OCI-M1 (cell line): ENCODE results near the gene CBX1.
"Not testable (repeated sequence)": the region's sequence is repeated elsewhere in the genome, so short reads cannot be mapped to it uniquely, and the experiment has no call there.

ENCODE experiments used
- DNase-seq: peaks from one replicate; lab custom pipeline; 2025; lab: John Stamatoyannopoulos, UW

CBX1 gene

DNA sequence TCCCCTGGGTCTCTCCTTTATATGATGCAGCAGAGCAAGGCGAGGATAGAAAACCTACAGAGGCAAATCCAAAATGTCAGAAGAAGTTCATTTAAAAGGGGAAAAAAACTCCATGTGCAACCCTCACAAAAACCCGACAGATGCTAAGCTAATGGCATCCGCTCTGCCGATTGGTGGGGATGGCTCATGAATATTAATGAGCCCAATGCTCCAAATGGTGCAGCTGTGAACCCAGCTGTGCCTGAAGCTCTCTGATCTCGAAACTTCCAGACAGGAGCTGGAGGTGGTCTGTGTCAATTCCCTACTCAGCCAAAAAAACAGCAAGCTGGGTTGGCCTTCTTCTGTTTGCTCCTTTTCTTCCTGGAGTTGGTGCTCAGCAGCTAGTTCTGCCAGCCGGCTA, 21.8 kb upstream of the CBX1 start:
- no peak for DNase-seq

DNA sequence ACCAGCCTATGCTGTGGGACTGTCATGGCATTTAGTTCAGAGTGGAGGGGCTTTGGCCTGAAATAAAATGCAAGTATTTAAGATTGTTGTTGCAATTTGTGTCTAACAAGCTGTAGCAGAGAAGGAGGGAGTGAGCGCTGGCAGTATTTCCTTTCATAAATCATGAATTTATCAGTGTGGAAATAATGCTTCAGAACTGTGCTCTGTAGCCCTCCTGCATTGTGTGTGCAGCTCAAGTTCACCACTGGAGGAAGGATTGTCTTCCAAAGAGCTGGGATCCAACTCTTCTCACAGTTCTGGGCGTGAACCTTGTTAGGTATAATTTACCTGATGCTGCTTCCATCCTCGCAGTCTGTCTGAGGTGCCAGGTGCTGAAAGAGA, 21.4 kb upstream of the CBX1 start:
- DNase-seq, result no peak

DNA sequence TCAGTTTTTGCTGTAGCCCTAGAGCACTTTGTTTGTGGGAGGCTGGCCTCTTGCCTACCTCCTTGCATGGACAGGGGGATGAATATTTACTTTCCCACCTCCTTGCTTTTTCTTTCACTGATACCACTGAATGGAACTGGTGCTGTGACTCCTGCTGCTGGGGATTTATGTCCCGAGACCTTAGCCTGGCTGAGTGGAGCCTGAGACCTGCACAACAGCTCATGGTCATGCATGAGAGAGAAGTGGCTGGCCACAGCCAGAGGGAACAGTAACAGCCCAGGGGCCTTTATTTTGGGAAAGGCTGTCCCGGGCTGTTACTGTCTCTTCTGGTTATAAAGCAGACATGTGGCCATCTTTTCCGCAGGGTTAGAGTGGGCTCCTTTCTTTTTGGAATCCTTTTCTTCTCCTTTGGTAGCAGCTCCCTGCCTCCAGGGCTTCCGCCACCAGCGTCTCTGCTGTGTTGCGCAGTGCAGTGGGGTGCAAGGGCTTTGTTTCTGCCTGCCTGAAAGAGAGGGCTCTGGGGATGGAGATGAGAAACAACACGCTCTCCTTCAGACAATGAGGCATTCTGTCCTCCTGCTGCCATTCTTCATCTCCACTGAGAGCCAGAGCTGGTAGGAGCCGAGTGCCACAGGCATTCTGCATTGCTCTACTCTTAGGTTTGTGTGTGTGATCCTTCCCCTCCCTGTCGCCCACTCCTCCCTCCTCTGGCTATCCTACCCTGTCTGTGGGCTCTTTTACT, 20.8 kb upstream of the CBX1 start:
- DNase-seq, result no peak

DNA sequence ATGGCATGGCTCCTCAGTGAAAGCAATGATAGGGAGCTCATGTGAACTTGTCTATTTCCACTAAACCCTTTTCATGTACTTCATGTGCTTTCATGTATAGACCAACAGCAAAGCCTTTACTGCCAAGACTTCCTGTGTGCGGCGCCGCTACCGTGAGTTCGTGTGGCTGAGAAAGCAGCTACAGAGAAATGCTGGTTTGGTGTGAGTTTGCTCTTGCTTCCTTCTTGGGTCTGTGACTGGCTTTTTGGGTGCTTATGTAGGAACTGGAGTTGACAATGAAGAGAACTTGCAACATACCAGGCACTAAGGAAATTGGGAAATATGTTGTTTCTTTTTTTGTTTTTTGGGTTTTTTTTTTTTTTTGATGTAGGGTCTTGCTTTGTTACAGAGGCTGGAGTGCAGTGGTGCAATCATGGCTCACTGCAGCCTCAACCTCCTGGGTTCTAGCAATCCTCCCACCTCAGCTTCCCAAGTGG, 12.0 kb upstream of the CBX1 start:
- DNase-seq, result no peak

DNA sequence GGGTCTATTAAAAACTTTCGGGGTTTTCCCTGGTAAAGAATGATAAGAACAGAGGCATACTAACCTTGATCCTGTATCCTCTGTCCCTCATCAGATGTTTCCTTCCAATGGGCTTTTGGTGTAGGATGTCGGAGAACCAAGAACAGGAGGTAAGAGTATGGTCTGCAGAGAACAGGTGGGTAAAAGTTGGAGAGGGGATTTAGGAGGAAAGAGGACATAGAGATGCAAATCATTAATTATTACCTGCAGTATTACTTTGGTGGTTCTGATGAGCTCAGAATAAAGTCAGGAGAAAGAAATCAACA, 10.6 kb upstream of the CBX1 start:
- no peak for DNase-seq

DNA sequence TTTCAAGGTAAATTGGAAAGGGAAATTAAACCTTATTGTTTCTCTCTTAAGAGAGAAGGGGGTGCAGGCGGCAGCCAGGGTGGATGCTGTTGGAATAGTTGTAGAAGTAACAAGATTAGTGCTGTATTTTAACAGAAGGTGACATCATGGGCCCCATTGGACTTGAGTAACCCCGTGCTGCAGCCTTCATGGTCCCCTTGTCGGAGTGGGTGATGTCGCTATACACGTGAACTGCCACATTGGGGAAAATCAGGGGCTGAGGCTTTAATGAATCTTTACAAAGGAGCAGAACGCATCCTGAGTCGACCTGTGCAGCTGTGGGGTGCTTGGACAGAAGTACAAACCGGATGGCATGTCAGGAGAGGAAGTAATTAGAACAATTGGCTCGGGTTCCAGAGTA, 9.5 kb upstream of the CBX1 start:
- no peak for DNase-seq

DNA sequence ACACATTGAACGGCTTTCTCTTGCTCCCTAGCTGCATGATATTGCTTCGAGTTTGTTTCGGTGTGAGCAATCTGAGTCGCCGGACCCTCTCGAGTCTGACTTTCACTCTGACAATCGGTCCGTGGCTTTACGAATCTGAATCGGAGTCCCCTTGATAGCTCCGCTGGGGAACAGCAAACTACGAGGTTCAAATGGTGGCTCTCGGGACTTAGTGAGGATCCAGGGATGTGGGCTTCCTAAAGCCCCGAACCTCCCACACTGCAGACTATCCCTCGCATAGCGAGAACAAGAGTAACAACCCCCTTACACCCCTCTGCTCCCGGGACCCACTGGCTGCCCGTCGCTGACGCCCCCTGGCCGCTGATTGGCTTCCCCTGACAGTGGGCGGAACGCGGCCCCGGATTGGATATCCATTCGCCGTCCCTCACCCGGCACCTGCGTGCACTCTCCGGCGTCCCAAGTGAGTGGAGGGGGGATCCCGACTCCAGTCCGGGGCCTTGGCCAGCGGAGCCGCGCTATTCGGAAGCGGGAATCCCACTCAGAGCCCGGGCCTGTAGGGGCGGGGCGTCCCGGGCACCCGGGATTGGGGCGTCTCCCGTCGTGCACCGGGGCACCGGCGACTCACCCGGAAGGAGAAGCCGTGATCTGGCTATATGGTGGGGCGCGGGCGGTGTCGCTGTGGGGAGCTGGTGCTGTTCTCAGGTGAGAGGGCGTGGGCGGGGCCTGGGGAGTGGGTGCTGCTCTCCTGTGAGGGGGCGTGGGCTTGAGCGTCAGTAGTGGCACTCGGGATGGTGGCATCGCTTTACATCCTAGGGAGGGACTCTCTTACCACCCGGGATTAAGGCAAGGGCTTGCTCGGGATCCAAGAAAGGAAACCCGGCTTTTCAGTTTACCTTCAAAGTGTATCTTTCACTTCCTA, 6.1 kb upstream of the CBX1 start, which contains the start of gene SNX11:
TSS of gene SNX11 (plus strand) at position 630 of the 919 bp plus-strand sequence. CDS start 4,278 bp downstream, outside the sequence.
- DNase-seq, result peak; percentile 91

DNA sequence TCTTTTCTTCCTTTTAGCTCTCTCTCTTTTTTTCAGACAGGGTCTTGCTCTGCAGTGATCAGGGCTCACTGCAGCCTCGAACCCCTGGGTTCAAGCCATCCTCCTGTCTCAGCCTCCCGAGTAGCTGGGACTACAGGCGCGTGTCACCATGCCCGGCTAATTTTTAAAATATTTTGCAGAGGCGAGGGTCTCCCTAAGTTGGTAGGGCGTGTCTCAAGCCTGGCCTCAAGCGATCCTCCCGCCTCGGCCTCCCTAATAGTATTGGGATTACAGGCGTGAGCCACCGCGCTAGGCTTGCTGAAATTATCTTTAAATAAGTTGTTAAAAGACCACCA, 5.5 kb upstream of the CBX1 start:
- no peak for DNase-seq

DNA sequence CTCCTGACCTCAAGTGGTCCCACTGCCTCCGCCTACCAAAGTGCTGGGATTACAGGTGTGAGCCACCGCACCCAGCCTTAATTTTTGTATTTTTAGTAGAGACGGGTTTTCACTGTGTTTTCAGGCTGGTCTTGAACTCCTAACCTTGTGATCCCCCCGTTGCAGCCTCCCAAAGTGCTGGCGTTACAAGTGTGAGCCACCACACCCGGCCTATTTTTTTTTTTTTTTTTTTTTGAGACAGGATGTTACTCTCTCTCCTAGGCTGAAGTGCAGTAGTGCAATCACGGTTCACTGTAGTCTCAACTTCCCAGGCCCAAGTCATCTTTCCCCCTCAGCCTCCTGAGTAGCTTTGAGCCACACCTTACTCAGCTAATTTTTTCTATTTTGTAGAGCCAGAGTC, 3.2 kb upstream of the CBX1 start:
- DNase-seq, result no peak

DNA sequence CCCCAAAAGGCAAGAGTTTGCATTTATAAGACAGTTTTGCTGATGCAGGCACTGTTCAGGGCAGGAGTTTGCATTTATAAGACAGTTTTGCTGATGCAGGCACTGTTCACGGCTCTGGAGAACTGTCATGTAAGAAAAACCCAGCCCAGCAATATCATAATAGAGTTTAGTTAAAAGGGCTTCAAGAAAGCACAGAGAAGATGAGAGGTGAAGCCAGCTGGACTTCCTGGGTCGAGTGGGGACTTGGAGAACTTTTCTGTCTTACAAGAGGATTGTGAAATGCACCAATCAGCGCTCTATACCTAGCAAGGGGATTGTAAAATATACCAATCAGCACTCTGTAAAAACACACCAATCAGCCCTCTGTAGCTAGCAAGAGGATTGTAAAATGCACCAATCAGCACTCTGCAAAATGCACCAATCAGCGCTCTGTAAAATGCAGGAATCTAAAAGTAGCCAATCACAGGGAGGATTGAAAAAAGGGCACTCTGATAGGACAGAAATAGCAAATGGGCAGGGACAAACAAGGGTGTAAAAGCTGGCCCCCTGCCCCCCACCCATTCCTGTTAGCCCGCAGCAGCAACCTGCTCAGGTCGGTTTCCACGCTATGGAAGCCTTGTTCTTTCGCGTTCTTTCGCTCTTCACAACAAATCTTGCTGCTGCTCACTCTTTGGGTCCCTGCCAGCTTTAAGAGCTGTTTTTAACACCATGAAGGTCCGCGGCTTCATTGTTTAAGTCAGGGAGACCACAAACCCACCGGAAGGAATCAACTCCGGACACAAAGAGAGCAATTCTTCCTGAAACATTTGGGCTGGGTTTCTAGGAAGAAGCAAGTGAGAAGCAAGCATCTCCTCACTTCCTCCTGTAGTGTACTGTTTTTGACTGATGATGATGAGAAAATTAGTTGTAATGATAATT, 1.8 kb upstream of the CBX1 start:
- DNase-seq, result peak; percentile 25

DNA sequence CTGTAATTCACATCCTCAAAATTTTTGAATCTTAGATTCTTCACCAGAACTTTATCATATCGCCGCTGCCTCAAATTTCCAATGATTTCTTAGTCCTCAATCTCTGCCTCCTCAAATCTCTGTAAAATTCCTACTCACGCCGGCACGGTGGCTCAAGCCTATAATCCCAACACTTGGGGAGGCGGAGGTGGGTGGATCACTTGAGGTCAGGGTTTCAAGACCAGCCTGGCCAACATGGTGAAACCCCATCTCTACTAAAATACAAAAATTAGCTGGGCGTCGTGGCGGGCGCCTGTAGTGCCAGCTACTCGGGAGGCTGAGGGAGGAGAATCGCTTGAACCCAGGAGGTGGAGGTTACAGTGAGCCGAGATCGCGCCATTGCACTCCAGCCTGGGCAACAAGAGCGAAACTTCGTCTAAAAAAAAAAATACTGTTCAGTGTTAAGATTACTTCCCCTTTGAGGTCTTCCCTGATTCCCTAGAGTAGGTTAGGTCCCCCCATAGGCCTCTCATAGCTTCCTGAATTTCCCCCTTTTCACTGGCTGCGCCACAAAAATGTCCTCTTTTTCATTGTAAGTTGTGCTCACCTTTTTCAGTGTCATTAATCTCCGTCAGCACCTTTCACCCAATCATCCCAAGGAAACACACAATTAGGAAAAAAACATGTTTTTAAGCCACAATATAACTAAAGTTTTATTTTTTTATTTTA, 919 bp upstream of the CBX1 start:
- DNase-seq, result no peak

DNA sequence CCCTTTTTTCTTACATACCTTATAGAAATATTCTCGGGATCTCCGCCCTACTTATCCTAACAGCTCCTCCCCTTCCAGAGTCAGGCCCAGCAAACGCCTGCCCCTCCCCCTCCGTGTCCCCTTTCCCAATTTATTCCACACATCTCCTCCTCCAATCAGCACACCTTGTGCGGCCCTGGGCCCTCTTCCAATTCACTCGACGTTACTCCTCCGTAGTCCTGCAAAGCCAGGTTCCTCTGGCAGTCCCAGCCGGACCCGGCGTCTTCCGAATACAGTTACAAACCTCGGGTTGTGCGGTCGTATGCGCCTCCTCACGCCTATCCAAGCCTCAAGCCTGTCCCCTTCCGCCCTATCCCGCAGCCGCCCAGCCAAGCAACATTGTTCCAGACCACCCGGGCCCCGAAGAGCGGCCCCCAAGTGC, 677 bp downstream of the CBX1 start:
- peak; percentile 71 for DNase-seq

DNA sequence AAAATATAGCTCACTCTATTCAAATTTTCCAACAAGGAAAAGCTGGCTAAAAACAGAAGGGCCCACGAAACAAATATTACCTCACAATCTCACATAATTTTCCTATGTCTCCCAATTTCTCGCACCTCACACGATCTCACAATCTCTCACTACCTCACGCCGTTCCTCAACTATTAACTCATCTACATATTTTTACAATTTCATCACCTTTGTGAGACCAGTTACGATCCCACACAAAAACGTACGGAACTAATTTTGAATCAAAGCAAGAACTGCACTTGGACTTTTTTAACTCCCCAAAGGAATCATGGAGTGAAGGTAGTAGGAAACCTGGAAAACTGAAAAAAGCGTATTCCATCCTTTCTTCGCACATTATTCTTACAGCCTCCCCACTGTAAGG, 1.1 kb downstream of the CBX1 start:
- DNase-seq, result no peak

DNA sequence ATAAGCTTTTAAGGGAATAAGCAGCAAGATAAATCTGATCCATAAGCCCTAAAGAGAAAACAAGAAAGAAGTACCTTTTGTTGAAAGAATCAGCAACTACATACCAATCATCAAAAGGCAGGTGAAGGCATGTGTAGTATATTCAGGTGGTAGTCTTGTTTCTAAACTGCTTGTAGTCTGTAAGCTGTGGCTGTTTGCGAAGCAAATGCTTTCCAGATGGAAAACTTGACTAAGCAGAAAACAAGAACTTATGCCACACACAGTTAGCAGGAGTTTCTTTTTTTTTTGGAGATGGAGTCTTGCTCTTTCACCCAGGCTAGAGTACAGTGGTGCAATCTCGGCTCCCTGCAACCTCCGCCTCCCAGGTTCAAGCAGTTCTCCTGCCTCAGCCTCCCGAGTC, 5.7 kb downstream of the CBX1 start:
- DNase-seq, result no peak

DNA sequence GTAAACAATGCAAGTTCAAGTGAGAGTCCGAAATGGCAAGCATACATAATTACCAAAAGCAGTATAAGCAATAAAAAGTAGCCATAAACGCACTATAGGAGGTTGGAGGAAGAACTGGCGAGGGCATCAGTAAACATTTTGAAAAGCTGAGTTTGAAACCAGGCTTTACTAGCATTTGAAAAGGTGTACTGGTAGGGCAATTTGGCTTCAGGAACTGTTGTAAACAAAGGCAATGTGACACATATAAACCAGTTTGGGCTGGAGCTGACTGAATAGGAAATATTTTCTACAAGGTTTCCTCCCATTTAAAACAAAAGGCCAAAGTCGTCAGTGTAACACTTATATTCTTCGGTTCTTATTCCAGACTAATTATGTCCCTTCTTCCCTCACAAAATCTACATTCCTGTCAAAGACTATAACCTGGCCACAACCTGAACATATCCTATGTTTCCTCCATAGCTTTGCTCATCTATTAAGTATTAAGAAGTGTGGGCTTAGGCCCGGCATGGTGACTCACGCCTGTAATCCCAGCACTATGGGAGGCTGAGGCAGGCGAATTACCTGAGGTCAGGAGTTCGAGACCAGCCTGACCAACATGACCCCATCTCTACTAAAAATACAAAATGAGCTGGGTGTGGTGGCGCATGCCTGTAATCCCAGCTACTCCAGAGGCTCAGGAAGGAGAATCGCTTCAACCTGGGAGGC, 7.8 kb downstream of the CBX1 start:
- no peak for DNase-seq

DNA sequence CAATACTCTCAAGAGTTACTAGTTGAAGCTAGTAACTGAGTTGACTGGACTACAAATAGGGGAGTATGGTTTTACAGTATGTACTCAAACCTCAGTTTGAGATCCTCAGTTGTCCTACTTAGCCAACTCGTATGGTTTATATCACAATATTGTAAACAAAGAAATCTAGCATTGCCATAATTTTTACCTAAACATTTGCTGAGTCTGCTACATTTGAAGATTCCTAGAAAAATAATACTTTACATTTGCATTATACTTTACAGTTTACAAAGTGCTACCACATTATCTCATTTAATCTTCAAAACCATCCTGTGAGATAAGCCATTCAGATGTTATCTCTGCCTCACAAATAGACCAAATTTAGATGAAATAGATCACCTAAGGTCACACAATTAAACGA, 16.3 kb downstream of the CBX1 start:
- DNase-seq, result no peak

DNA sequence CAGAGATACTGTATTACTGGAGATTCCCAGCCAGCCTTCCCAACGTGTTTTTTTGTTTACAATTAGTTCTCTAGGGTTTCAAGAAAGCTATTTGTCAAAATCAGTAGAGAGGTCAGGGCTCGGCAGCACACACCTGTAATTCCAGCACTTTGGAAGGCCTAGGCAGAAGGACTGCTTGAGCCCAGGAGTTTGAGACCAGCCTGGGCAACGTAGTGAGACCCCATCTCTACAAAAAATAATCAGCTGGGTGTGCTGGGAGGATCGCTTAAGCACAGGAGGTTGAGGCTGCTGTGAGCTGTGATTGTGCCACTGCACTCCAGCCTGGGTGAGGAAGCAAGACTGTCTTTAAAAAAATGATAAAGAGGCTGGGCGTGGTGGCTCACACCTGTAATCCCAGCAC, 19.4 kb downstream of the CBX1 start:
- DNase-seq, result no peak

DNA sequence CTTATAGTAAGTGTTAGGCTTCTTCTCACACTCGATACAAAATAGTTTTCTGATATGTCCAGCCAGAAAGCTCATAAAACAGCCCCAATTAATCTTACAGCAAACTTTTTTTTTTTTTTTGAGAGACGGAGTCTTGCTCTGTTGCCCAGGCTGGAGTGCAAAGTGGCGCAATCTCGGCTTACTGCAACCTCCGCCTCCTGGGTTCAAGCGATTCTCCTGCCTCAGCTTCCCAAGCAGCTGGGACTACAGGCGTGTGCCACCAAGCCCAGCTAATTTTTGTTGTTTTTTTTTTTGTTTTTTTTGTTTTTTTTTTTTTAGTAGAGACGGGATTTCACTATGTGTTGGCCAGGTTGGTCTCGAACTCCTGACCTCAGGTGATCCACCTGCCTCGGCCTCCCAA, 24.1 kb downstream of the CBX1 start:
- not testable (repeated sequence) for DNase-seq

DNA sequence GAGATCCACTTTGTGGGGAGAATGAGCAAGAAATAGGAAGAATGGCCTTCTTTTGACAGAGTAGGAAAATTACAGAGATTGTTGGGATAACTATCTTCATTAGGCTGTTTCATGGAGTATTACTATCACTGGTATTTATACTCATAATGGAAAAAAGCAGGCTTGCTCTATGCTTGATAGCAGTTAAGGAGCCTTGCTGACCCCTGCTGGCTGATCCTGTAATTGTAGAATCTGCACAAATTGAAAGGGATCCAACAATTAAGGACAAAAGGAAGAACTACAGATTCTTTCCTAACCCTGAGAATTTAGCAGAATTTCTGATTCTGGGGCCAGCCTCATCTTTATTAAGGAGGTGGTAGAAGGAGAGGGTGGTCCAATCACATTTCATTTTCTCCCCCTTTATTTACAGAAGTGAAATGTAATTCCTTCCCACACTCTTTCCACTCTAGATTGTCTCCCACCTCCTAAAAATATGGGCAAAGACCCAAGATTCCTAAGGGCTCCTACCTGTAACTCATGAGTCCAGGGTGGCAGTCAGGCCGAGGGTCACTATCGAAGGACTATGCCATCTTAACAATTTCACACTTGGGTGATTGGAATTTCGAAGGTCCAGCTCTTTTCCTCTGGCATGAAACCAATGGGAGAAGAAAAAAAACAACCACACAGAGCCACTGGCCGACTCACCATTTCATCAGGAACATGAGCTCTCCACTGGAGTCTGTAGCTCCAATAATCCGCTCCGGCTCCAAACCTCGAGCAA, 26.8 kb downstream of the CBX1 start:
- peak; percentile 91 for DNase-seq

DNA sequence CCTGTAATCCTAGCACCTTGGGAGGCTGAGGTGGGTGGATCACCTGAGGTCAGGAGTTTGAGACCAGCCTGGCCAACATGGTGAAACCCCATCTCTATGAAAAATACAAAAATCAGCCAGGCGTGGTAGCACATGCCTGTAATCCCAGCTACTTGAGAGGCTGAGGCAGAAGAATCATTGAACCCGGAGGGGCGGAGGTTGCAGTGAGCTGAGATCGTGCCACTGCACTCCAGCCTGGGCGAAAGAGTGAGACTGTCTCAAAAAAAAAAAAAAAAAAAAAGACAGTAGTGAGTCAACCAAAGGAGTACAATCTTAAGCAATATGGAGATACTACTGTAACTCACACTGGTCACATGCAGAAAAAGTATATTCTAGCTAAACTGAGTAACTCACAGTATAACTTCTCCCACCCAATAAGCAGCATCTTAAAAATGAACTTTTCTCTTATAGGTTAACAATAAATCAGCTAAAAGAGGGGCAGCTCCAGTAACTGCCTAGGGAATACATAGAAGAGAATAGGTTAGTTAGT, 27.6 kb downstream of the CBX1 start:
- DNase-seq, result not testable (repeated sequence)
